ENCODE measurements around the gene CHCHD5. TPM values are rescaled to one million over a fixed set of nuclear protein-coding genes. Genes with fewer than 3 reads are reported as not detected.
A peak's percentile ranks its signal among the peaks of the same experiment; 100 is the strongest.
"Not testable (repeated sequence)": the region's sequence is repeated elsewhere in the genome, so short reads cannot be mapped to it uniquely, and the experiment has no call there.

The CHCHD5 gene
- total RNA-seq, 4 donors from 2014 or later = 16.6 to 31.2 (median 18.4) TPM

DNA sequence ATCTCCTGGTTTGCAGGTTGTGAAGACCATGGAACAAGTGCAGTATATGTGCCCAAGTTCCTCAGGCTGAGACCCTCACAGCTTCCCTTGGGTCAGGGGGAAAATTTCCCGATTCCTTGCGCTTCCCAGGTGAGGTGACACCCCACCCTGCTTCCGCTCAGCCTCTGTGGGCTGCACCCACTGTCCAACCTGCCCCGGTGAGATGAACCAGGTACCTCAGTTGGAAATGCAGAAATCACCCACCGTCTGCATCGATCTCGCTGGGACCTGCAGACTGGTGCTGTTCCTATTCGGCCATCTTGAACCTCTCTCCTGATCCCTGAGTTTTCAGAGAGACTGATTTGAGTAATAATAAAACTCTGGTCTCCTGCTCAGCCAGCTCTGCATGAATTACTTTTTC is 30.6 kb downstream of the CHCHD5 start:
- WGBS, 2 donors = 90 to 94% methylated on average over 8 of the region's 8 CpGs
- no peak overlapping the region for H3K4me3 ChIP-seq
- TF ChIP-seq, protein P1, sequence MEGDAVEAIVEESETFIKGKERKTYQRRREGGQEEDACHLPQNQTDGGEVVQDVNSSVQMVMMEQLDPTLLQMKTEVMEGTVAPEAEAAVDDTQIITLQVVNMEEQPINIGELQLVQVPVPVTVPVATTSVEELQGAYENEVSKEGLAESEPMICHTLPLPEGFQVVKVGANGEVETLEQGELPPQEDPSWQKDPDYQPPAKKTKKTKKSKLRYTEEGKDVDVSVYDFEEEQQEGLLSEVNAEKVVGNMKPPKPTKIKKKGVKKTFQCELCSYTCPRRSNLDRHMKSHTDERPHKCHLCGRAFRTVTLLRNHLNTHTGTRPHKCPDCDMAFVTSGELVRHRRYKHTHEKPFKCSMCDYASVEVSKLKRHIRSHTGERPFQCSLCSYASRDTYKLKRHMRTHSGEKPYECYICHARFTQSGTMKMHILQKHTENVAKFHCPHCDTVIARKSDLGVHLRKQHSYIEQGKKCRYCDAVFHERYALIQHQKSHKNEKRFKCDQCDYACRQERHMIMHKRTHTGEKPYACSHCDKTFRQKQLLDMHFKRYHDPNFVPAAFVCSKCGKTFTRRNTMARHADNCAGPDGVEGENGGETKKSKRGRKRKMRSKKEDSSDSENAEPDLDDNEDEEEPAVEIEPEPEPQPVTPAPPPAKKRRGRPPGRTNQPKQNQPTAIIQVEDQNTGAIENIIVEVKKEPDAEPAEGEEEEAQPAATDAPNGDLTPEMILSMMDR (IDR thresholded peaks at IDR 0.05) = no peak
- TF ChIP-seq POLR2A (IDR thresholded peaks at IDR 0.05) = no peak
- H3K36me3 ChIP-seq = no peaks in the 10 kb centered on the region
- no peak for DNase-seq
- H3K9me3 ChIP-seq = no peaks in the 10 kb centered on the region
- H3K27ac ChIP-seq = no peak overlapping the region
- no peaks in the 10 kb centered on the region for H3K27me3 ChIP-seq
- no peaks in the 10 kb centered on the region for H3K4me1 ChIP-seq
- intact Hi-C loops (cut with DNase I) = no loop called here

DNA sequence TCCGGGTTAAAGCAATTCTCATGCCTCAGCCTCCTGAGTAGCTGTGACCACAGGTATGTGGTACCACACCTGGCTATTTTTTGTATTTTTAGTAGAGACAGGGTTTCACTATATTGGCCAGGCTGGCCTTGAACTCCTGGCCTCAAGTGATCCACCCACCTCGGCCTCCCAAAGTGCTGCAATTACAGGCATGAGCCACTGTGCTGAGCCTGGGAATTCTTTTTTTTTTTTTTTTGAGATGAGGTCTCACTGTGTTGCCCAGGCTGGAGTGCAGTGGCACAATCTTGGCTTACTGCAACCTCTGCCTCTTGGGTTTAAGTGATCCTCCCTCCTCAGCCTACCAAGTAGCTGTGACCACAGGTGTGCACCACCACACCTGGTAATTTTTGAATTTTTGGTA is 31.4 kb downstream of the CHCHD5 start:
- intact Hi-C loops (cut with DNase I); H3K4me3 ChIP-seq; H3K27ac ChIP-seq; H3K4me1 ChIP-seq; H3K36me3 ChIP-seq; H3K27me3 ChIP-seq; H3K9me3 ChIP-seq; DNase-seq: not testable (repeated sequence)
- 92 to 94% methylated on average over 2 of the region's 2 CpGs for WGBS, 2 donors

DNA sequence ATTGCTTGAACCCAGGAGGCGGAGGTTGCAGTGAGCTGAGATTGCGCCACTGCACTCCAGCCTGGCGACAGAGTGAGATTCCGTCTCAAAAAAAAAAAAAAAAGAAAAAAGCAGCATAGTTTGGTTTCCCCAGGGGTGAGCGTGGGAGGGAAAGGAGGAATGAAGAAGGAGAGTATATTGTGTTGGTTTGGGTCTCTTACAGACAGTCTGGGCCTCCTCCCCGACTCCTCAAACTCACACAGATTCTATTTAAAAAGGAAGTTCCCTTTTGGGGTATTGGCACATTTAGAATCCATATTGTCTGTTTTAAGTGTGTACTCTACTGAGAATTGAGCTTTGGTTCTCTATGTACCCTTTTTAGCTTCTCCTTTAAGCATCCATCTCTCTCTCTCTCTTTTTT is 34.0 kb downstream of the CHCHD5 start:
- Histone ChIP-seq H3K27me3 (no peaks in the 10 kb centered on the region), H3K27ac (no peak overlapping the region), H3K4me3 (no peak overlapping the region), H3K4me1 (peaks cover 3 to 11% (median 5%) of the 10 kb centered on the region in 3 donors), H3K36me3 (no peaks in the 10 kb centered on the region), H3K9me3 (no peaks in the 10 kb centered on the region)
- 83 to 87% methylated on average over 5 to 6 of the region's 6 CpGs for WGBS, 2 donors
- TF ChIP-seq POLR2A (IDR thresholded peaks at IDR 0.05) = no peak
- TF ChIP-seq, protein P1 (IDR thresholded peaks at IDR 0.05) = no peak
- no peak for DNase-seq
- intact Hi-C loops (cut with DNase I) = no loop called here

DNA sequence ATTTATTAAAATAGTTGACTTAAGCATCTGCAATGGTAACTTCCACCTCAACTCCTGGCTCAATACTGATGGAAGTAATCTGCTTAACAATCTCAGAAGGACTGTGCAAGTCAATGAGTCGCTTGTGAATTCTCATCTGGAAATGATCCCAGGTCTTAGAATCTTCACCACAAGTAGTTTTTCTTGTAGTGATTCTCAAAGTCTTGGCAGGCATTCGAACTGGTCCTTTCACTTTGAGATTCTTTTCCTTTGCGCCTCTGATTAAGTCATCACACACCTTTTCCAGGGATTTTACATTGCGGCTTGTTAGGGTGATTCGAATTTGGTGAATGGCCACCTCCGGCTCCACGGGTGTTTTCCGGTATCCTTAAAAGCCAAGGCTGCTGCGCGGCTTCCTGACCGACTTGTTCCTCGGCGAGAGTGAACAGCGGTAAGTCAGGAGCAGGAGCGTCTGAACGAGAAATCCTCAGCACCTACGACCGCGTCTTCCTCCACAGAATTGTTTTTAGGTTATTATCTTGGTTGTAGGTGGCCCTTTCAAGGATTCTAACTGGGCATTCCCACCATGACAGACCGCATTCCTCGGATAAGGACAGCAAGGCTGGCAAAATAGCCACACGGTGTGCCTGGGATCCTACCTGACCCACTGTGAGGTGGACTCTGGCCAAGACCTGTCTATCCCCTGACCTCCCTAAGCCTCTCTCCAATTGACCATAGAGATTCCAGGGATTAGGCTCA is 37.5 kb downstream of the CHCHD5 start:
- Histone ChIP-seq H3K27me3 (no peaks in the 10 kb centered on the region), H3K4me1 (peaks cover 11 to 43% (median 31%) of the 10 kb centered on the region in 3 donors), H3K4me3 (peak overlapping the region in 1 of 4 donors; percentile 21), H3K9me3 (no peaks in the 10 kb centered on the region), H3K27ac (peak overlapping the region in 3 of 4 donors; percentile 43 to 67 (median 46)), H3K36me3 (no peaks in the 10 kb centered on the region)
- no peak for TF ChIP-seq POLR2A (IDR thresholded peaks at IDR 0.05)
- TF ChIP-seq, protein P1 (IDR thresholded peaks at IDR 0.05) = no peak
- WGBS, 2 donors = 73 to 80% methylated on average over 18 to 20 of the region's 22 CpGs
- DNase-seq = no peak
- intact Hi-C loops (cut with DNase I) = no loop called here

DNA sequence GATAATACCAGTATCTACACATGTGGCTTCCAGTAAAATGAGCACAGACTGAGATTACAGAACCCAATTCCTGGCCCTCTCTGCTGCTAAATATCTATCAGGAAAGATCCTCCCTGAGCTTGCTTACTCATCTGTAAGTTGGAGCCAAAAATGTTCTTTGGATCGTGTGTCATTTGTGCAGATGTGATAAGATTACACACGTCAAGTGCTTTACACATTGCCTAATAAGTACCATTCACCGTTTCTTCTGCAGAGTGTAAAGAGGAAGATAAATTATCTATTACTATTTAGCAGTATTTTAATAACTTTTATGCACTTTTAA is 38.1 kb downstream of the CHCHD5 start:
- no peak overlapping the region for H3K4me3 ChIP-seq
- peak overlapping the region in 3 of 4 donors; percentile 43 to 67 (median 46) for H3K27ac ChIP-seq
- no peaks in the 10 kb centered on the region for H3K9me3 ChIP-seq
- 25% methylated on average over 3 of the region's 3 CpGs for WGBS, 2 donors
- no peak for DNase-seq
- H3K36me3 ChIP-seq = no peaks in the 10 kb centered on the region
- no peaks in the 10 kb centered on the region for H3K27me3 ChIP-seq
- TF ChIP-seq POLR2A (IDR thresholded peaks at IDR 0.05) = no peak
- TF ChIP-seq, protein P1 (IDR thresholded peaks at IDR 0.05) = no peak
- intact Hi-C loops (cut with DNase I) = no loop called here
- H3K4me1 ChIP-seq = peaks cover 17 to 48% (median 35%) of the 10 kb centered on the region in 3 donors
